GM12891 (cell line): ENCODE results near the gene C17orf67.
"Not testable (repeated sequence)": the region's sequence is repeated elsewhere in the genome, so short reads cannot be mapped to it uniquely, and the experiment has no call there.

Experiments used
- DNase-seq: peaks from one replicate; pipeline ENCODE4 v3.0.0; 2011; ENCODE audit warnings: low spot score; ENCODE audit not compliant: insufficient read length
- FAIRE-seq: peaks from 2 replicates; lab custom pipeline; 2011; peaks lifted over from hg19 to GRCh38; lab: Jason Lieb, UNC
- PAX5 ChIP-seq: IDR thresholded peaks from 2 replicates; pipeline ENCODE4 v1.6.1; 2011; ENCODE audit warnings: low read length, moderate library complexity, mild to moderate bottlenecking; ENCODE audit not compliant: insufficient read depth, severe bottlenecking
- POLR2A ChIP-seq: IDR thresholded peaks from 2 replicates; pipeline ENCODE4 v1.6.1; 2011; ENCODE audit warnings: low read depth, low read length, control low read depth
- POLR2AphosphoS5 ChIP-seq: IDR thresholded peaks from 2 replicates; pipeline ENCODE4 v1.6.1; 2011; ENCODE audit warnings: low read depth, low read length, control low read depth
- POU2F2 ChIP-seq: IDR thresholded peaks from 2 replicates; pipeline ENCODE4 v1.6.1; 2011; ENCODE audit warnings: low read depth, mild to moderate bottlenecking, control low read depth, low read length, moderate library complexity
- SPI1 ChIP-seq: IDR thresholded peaks from 2 replicates; pipeline ENCODE4 v1.6.1; 2011; ENCODE audit warnings: low read depth, low read length, control low read depth
- TAF1 ChIP-seq: IDR thresholded peaks from 2 replicates; pipeline ENCODE4 v1.6.1; 2011; ENCODE audit warnings: low read depth, low read length, control low read depth

C17orf67 gene

GRCh38 chr17:56765449-56765848, 68.3 kb downstream of the C17orf67 start:
- FAIRE-seq: no peak
- TF ChIP-seq POLR2A (no peak), SPI1 (no peak), PAX5 (no peak), POLR2AphosphoS5 (no peak), POU2F2 (no peak), TAF1 (no peak)
- no peak for DNase-seq

- no peak for DNase-seq
- no peak for TF ChIP-seq POLR2A
- TF ChIP-seq TAF1: no peak
- no peak for TF ChIP-seq PAX5
- no peak for TF ChIP-seq POU2F2
- TF ChIP-seq POLR2AphosphoS5: no peak
- TF ChIP-seq SPI1: no peak
- no peak for FAIRE-seq
These were observed 70.7 kb downstream of the C17orf67 start for GRCh38 chr17:56762988-56763387.

- TF ChIP-seq TAF1 (no peak), POU2F2 (no peak), POLR2A (no peak), PAX5 (no peak), POLR2AphosphoS5 (no peak), SPI1 (no peak)
- no peak for FAIRE-seq
- no peak for DNase-seq
These were observed 71.6 kb downstream of the C17orf67 start for GRCh38 chr17:56762144-56762543.

GRCh38 chr17:56761387-56761786, 72.3 kb downstream of the C17orf67 start:
- DNase-seq (no peak), FAIRE-seq (no peak)
- TF ChIP-seq TAF1 (no peak), SPI1 (no peak), POLR2A (no peak), POU2F2 (no peak), POLR2AphosphoS5 (no peak), PAX5 (no peak)

GRCh38 chr17:56757611-56758010, 76.1 kb downstream of the C17orf67 start:
- not testable (repeated sequence) for FAIRE-seq

GRCh38 chr17:56756536-56756935, 77.2 kb downstream of the C17orf67 start:
- DNase-seq (no peak), FAIRE-seq (no peak)
- TF ChIP-seq SPI1: no peak
- TF ChIP-seq POU2F2: no peak
- TF ChIP-seq POLR2AphosphoS5: no peak
- TF ChIP-seq POLR2A: no peak

More at GRCh38 chr17:56757611-56758010, 76.1 kb downstream of the C17orf67 start:
- DNase-seq: not testable (repeated sequence)

- DNase-seq (no peak), FAIRE-seq (no peak)
- TF ChIP-seq SPI1: no peak
- TF ChIP-seq POU2F2: no peak
These were observed 78.4 kb downstream of the C17orf67 start for GRCh38 chr17:56755310-56755709.

- DNase-seq (no peak), FAIRE-seq (no peak)
- TF ChIP-seq POLR2AphosphoS5: no peak
- TF ChIP-seq POLR2A: no peak
- TF ChIP-seq POU2F2: no peak
- TF ChIP-seq TAF1: no peak
- TF ChIP-seq SPI1: no peak
- TF ChIP-seq PAX5: no peak
These were observed 79.1 kb downstream of the C17orf67 start for GRCh38 chr17:56754523-56755208.

- FAIRE-seq: no peak
These were observed 81.4 kb downstream of the C17orf67 start for GRCh38 chr17:56752263-56752836.

GRCh38 chr17:56751145-56751738, 82.5 kb downstream of the C17orf67 start:
- no peak for TF ChIP-seq POLR2AphosphoS5
- TF ChIP-seq POLR2A: no peak
- no peak for TF ChIP-seq PAX5
- no peak for TF ChIP-seq SPI1
- TF ChIP-seq TAF1: no peak
- no peak for TF ChIP-seq POU2F2
- no peak for FAIRE-seq
- DNase-seq: no peak

More at GRCh38 chr17:56752263-56752836, 81.4 kb downstream of the C17orf67 start:
- no peak for DNase-seq
- TF ChIP-seq SPI1: no peak
- TF ChIP-seq POLR2AphosphoS5: no peak
- no peak for TF ChIP-seq POU2F2
- TF ChIP-seq PAX5: no peak
- TF ChIP-seq POLR2A: no peak
- TF ChIP-seq TAF1: no peak
